ENCODE results near the gene ZNF598. TPM values are rescaled to one million over a fixed set of nuclear protein-coding genes. Genes with fewer than 3 reads are reported as not detected.
"Not testable (repeated sequence)": the region's sequence is repeated elsewhere in the genome, so short reads cannot be mapped to it uniquely, and the experiment has no call there.

Gene ZNF598
- total RNA-seq, 4 donors from 2014 or later: 28.5 to 43.0 (median 34.6) TPM

DNA sequence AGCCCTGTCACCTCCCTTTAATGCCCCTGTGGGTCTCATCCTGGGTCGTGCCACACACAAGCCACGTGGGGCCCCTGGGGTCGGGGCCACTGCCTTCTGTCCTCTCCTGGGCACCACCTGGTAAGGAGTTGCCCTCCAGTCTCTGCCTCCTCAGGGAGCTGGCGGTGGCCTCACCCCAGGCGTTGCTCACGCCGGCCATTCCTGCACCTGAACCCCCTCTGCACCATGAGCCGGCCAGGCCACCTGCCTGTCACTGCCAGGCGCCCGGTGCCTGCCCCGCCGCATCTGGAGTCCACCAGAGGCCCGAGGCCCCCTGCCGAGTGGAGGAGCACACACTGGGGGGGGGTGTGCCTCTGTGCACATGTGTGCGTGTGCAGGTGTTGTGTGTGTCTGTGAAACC is 27.5 kb upstream of the ZNF598 start:
- Histone ChIP-seq H3K4me3 (peak overlapping the region in 1 of 2 donors; percentile 10), H3K36me3 (peaks cover 0 to 26% of the 10 kb centered on the region in 2 donors), H3K27me3 (no peaks in the 10 kb centered on the region), H3K27ac (peak overlapping the region in 3 of 4 donors; percentile 90 to 92 (median 92)), H3K9me3 (no peaks in the 10 kb centered on the region), H3K4me1 (peaks cover 0 to 93% (median 78%) of the 10 kb centered on the region in 3 donors)
- no peak for TF ChIP-seq EP300 (IDR thresholded peaks at IDR 0.05)
- no peak for TF ChIP-seq POLR2A (IDR thresholded peaks at IDR 0.05)
- no peak for TF ChIP-seq POLR2AphosphoS5 (IDR thresholded peaks at IDR 0.05)
- TF ChIP-seq, protein P1, sequence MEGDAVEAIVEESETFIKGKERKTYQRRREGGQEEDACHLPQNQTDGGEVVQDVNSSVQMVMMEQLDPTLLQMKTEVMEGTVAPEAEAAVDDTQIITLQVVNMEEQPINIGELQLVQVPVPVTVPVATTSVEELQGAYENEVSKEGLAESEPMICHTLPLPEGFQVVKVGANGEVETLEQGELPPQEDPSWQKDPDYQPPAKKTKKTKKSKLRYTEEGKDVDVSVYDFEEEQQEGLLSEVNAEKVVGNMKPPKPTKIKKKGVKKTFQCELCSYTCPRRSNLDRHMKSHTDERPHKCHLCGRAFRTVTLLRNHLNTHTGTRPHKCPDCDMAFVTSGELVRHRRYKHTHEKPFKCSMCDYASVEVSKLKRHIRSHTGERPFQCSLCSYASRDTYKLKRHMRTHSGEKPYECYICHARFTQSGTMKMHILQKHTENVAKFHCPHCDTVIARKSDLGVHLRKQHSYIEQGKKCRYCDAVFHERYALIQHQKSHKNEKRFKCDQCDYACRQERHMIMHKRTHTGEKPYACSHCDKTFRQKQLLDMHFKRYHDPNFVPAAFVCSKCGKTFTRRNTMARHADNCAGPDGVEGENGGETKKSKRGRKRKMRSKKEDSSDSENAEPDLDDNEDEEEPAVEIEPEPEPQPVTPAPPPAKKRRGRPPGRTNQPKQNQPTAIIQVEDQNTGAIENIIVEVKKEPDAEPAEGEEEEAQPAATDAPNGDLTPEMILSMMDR (IDR thresholded peaks at IDR 0.05): no peak
- no peak for ATAC-seq
- 100% methylated on average over 1 of the region's 15 CpGs; no CpG with 5 or more reads in 1 of the 2 donors for WGBS, 2 donors (ENCODE audit: low coverage in 1 of 2)

GRCh38 chr16:2036200-2036966 is 26.8 kb upstream of the ZNF598 start:
- Histone ChIP-seq H3K27ac (peak overlapping the region; percentile 7 to 92 (median 91)), H3K4me1 (peaks cover 0 to 94% (median 75%) of the 10 kb centered on the region in 3 donors), H3K36me3 (peaks cover 0 to 26% of the 10 kb centered on the region in 2 donors), H3K9me3 (no peaks in the 10 kb centered on the region), H3K4me3 (peak overlapping the region in 1 of 2 donors; percentile 49), H3K27me3 (no peaks in the 10 kb centered on the region)
- TF ChIP-seq POLR2AphosphoS5 (IDR thresholded peaks at IDR 0.05) (no peak), EP300 (IDR thresholded peaks at IDR 0.05) (no peak), POLR2A (IDR thresholded peaks at IDR 0.05) (no peak)
- TF ChIP-seq, protein P1 (IDR thresholded peaks at IDR 0.05): no peak
- no peak for ATAC-seq
- WGBS, 2 donors (ENCODE audit: low coverage in 1 of 2): 80% methylated on average over 1 of the region's 47 CpGs; no CpG with 5 or more reads in 1 of the 2 donors

GRCh38 chr16:2035431-2036199 is 26.0 kb upstream of the ZNF598 start:
- peaks cover 0 to 92% (median 75%) of the 10 kb centered on the region in 3 donors for H3K4me1 ChIP-seq
- peak overlapping the region in 1 of 2 donors; percentile 49 for H3K4me3 ChIP-seq
- TF ChIP-seq POLR2AphosphoS5 (IDR thresholded peaks at IDR 0.05): peak; percentile 26
- TF ChIP-seq, protein P1 (IDR thresholded peaks at IDR 0.05): no peak
- H3K9me3 ChIP-seq: no peaks in the 10 kb centered on the region
- H3K27ac ChIP-seq: peak overlapping the region; percentile 8 to 92 (median 91)
- H3K36me3 ChIP-seq: peaks cover 0 to 22% of the 10 kb centered on the region in 2 donors
- no peak for ATAC-seq
- WGBS, 2 donors (ENCODE audit: low coverage in 1 of 2): no CpG with 5 or more reads among the region's 34 CpGs
- H3K27me3 ChIP-seq: no peaks in the 10 kb centered on the region

DNA sequence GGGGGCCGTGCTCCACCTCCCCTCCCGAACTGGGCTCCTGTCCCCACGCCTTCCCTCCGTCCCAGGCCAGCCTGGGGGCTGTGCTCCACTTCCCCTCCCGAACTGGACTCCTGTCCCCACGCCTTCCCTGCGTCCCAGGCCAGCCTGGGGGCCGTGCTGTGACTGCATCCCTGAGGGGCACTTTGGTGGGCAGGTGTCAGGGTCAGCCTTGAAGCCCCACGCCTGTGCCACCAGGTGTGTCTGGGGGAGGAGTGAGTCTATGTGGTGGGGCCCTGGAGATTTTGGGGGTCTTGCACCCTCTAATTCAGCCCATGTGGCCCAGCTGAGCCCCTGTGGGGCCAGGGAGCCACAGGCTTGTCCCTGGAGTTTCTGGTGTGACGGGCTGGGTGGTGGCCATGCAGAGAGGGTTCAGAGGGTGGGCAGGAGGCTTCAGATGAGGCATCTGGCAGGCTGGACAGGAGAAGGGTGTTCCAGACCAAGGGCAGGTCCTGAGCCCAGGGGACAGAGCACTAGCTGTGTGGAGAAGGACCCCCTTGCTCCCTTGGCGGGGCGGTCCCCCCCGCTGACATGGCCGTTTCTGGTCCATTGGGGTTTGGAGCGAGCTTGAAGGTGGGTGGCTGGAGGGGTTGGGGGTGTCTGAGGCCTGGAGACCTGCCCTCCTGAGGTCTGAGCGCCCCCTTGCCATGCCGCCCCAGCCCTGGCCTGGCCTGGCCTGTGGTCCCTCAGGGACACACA is 25.2 kb upstream of the ZNF598 start:
- Histone ChIP-seq H3K27me3 (no peaks in the 10 kb centered on the region), H3K4me3 (peak overlapping the region in 1 of 2 donors; percentile 49), H3K9me3 (no peaks in the 10 kb centered on the region), H3K27ac (peak overlapping the region in 3 of 4 donors; percentile 90 to 92 (median 92)), H3K36me3 (peaks cover 0 to 27% of the 10 kb centered on the region in 2 donors), H3K4me1 (peaks cover 0 to 85% (median 69%) of the 10 kb centered on the region in 3 donors)
- ATAC-seq: no peak
- TF ChIP-seq EP300 (IDR thresholded peaks at IDR 0.05): no peak
- WGBS, 2 donors (ENCODE audit: low coverage in 1 of 2): no CpG with 5 or more reads among the region's 17 CpGs

- Histone ChIP-seq H3K4me3 (peak overlapping the region in 1 of 2 donors; percentile 49), H3K36me3 (peaks cover 0 to 33% of the 10 kb centered on the region in 2 donors), H3K4me1 (peaks cover 0 to 83% (median 61%) of the 10 kb centered on the region in 3 donors), H3K27ac (peak overlapping the region; percentile 45 to 92 (median 91))
- WGBS, 2 donors (ENCODE audit: low coverage in 1 of 2): 2% methylated on average over 7 of the region's 32 CpGs; no CpG with 5 or more reads in 1 of the 2 donors
- H3K27me3 ChIP-seq, ATAC-seq, H3K9me3 ChIP-seq: not testable (repeated sequence)
These were observed 24.5 kb upstream of the ZNF598 start for GRCh38 chr16:2033909-2034695.
